Neural crest cell (in vitro differentiated cells): ENCODE measurements around the gene KLHL35. TPM values are rescaled to one million over a fixed set of nuclear protein-coding genes. Genes with fewer than 3 reads are reported as not detected.
"Not testable (repeated sequence)": the region's sequence is repeated elsewhere in the genome, so short reads cannot be mapped to it uniquely, and the experiment has no call there.

Experiments used
- DNase-seq: peaks from one replicate; pipeline ENCODE4 v3.0.0; 2021; ENCODE audit warnings: low read depth, mixed read lengths, low spot score
- H3K27ac Mint-ChIP-seq: one replicate; pipeline ENCODE4 v1.8.0; 2021; ENCODE audit warnings: mild to moderate bottlenecking, mixed read lengths; ENCODE audit not compliant: unreplicated experiment
- H3K27me3 Mint-ChIP-seq: 2 replicates; pipeline ENCODE4 v1.8.0; 2021; ENCODE audit warnings: low read depth, mild to moderate bottlenecking, mixed read lengths
- H3K36me3 Mint-ChIP-seq: 2 replicates; pipeline ENCODE4 v1.8.0; 2021; ENCODE audit warnings: low read depth, mild to moderate bottlenecking, mixed read lengths
- H3K4me1 Mint-ChIP-seq: 2 replicates; pipeline ENCODE4 v1.8.0; 2021; ENCODE audit warnings: mixed read lengths
- H3K4me3 Mint-ChIP-seq: one replicate; pipeline ENCODE4 v1.8.0; 2021; ENCODE audit warnings: mild to moderate bottlenecking, mixed read lengths
- H3K9me3 Mint-ChIP-seq: 2 replicates; pipeline ENCODE4 v1.8.0; 2021; ENCODE audit warnings: mixed read lengths
- total RNA-seq: library from RNA; stranded (reverse); gene quantifications from 2 replicates; pipeline ENCODE4 v1.2.1, GENCODE V29; 2021
- TF ChIP-seq, protein P1 (sequence below): fragments of 200-600 bp; sonication (generic); conservative IDR thresholded peaks from 2 replicates; pipeline ENCODE4 v1.5.0; 2021; ENCODE audit warnings: antibody characterized with exemption, mild to moderate bottlenecking

KLHL35 gene
- total RNA-seq, 1 donor from 2014 or later, result 11.6 TPM

DNA sequence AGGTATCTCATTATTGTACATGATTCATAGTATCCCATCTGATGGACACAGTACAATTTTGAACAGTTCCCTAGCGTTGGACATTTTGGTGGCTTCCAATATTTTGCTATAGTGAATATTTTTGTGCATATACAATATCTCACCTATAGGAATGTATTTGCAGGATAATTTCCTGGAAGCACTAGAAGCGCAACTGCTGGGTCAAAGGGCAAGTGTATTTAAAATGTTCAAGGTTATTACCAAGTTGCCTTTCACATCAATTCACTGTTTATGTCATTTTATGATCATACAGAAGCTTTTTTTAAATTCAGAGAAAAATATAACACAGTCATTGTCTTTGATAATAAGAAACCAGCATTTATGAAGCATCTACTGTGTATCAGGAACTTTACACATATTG lies 52.8 kb downstream of the KLHL35 start:
- H3K9me3 Mint-ChIP-seq, result no peaks in the 10 kb centered on the region
- no peaks in the 10 kb centered on the region for H3K36me3 Mint-ChIP-seq
- TF ChIP-seq, protein P1, sequence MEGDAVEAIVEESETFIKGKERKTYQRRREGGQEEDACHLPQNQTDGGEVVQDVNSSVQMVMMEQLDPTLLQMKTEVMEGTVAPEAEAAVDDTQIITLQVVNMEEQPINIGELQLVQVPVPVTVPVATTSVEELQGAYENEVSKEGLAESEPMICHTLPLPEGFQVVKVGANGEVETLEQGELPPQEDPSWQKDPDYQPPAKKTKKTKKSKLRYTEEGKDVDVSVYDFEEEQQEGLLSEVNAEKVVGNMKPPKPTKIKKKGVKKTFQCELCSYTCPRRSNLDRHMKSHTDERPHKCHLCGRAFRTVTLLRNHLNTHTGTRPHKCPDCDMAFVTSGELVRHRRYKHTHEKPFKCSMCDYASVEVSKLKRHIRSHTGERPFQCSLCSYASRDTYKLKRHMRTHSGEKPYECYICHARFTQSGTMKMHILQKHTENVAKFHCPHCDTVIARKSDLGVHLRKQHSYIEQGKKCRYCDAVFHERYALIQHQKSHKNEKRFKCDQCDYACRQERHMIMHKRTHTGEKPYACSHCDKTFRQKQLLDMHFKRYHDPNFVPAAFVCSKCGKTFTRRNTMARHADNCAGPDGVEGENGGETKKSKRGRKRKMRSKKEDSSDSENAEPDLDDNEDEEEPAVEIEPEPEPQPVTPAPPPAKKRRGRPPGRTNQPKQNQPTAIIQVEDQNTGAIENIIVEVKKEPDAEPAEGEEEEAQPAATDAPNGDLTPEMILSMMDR, result no peak
- no peaks in the 10 kb centered on the region for H3K27me3 Mint-ChIP-seq
- no peak overlapping the region for H3K4me3 Mint-ChIP-seq
- no peak overlapping the region for H3K27ac Mint-ChIP-seq
- peaks cover 9% of the 10 kb centered on the region for H3K4me1 Mint-ChIP-seq
- DNase-seq, result no peak

DNA sequence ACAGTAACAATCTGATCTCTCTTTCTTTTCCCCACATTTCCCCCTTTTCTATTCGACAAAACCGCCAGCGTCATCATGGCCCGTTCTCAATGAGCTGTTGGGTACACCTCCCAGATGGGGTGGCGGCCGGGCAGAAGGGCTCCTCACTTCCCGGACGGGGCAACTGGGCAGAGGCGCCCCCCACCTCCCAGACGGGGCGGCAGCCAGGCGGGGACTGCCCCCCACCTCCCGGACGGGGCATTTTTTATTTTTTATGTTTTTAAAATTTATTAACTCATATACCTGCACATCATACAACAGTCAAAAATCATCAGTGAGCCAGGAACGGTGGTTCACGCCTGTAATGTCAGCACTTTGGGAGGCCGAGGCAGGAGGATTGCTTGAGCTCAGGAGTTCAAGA lies 54.2 kb downstream of the KLHL35 start:
- DNase-seq, H3K9me3 Mint-ChIP-seq, H3K27ac Mint-ChIP-seq, H3K4me1 Mint-ChIP-seq, H3K4me3 Mint-ChIP-seq, H3K36me3 Mint-ChIP-seq, H3K27me3 Mint-ChIP-seq: not testable (repeated sequence)

DNA sequence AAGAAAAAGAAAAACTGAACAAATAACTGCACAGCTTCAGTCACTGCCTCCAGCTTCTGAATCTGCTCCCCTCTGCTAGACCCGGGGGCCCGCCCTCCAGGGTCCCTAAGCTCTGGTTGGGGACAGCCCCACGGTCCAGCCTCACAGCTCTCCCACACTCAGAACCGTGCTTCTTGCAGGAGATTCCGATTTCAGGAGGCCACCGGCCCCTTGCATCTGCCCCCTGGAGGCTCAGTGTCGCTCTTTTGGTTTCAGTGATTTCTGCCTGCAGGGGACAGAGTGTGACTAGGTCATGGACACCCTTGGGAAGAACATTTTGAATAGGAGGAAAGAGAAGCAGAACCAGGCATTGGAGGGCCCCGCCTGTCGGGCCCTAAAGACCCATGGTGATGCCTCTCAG lies 56.8 kb downstream of the KLHL35 start:
- H3K27ac Mint-ChIP-seq, result no peak overlapping the region
- TF ChIP-seq, protein P1, result peak; percentile 25
- no peak for DNase-seq
- no peaks in the 10 kb centered on the region for H3K4me1 Mint-ChIP-seq
- H3K27me3 Mint-ChIP-seq, result no peaks in the 10 kb centered on the region
- no peak overlapping the region for H3K4me3 Mint-ChIP-seq
- no peaks in the 10 kb centered on the region for H3K36me3 Mint-ChIP-seq
- H3K9me3 Mint-ChIP-seq, result no peaks in the 10 kb centered on the region

DNA sequence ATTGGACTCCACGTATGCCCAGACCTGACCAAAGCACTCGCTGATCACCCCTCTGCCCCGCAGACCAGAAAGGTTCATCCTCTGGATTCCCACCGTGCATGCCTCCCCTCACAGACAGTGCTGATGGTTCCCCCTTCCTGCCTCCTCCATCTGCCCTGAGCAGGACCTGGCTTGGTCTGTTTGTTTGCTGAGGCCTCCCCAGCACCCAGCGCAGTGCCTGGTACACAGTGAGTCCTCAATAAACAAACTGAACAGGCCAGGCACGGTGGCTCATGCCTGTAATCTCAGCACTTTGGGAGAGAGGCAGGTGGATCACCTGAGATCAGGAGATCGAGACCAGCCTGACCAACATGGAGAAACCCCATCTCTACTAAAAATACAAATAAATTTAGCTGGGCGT lies 57.4 kb downstream of the KLHL35 start:
- Mint-ChIP-seq H3K27ac (peak overlapping the region; percentile 40), H3K9me3 (no peaks in the 10 kb centered on the region), H3K4me3 (no peak overlapping the region), H3K36me3 (no peaks in the 10 kb centered on the region), H3K4me1 (no peaks in the 10 kb centered on the region), H3K27me3 (no peaks in the 10 kb centered on the region)
- TF ChIP-seq, protein P1, result no peak
- DNase-seq, result no peak

DNA sequence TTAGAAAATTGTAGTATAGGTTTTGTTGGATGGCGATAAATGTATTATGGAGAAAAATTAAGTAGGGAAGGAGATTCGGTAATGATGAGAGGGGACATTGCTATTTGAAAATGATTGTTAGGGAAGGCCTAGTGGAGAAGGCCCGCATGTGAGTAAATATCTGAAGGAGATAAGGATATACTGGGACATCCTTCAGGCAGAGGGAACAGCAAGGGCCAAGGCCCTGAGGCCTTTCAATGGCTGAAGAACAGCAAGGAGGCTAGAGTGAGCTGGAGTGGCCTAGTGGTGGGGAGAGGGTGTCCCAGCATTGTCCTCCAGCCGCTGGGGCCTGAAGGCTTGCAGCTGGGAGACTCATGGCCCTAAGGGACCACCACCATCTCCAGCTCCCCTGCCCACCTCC lies 58.4 kb downstream of the KLHL35 start:
- H3K27me3 Mint-ChIP-seq, result peaks cover 3% of the 10 kb centered on the region

DNA sequence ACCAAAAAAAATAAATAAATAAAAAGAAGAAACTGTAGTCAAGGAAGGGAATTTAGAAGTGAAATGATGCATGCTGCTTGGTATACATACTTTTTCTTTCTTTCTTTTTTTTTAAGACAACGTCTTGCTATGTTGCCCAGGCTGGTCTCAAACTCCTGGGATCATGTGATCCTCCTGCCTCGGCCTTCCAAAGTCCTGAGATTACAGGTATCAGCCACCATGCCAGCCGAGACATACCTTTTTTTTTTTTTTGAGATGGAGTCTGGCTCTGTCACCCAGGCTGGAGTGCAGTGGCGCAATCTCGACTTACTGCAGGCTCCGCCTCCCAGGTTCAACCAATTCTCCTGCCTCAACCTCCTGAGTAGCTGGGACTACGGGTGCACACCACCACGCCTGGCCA lies 59.8 kb downstream of the KLHL35 start:
- no peaks in the 10 kb centered on the region for H3K9me3 Mint-ChIP-seq
- no peaks in the 10 kb centered on the region for H3K36me3 Mint-ChIP-seq
- H3K4me1 Mint-ChIP-seq, result no peaks in the 10 kb centered on the region
- H3K4me3 Mint-ChIP-seq, result no peak overlapping the region
- H3K27me3 Mint-ChIP-seq, result peaks cover 3% of the 10 kb centered on the region
- TF ChIP-seq, protein P1, result no peak
- DNase-seq, result no peak
- no peak overlapping the region for H3K27ac Mint-ChIP-seq

More for the DNA sequence above, 58.4 kb downstream of the KLHL35 start:
- no peaks in the 10 kb centered on the region for H3K9me3 Mint-ChIP-seq
- no peaks in the 10 kb centered on the region for H3K36me3 Mint-ChIP-seq
- DNase-seq, result no peak
- TF ChIP-seq, protein P1, result no peak
- H3K4me3 Mint-ChIP-seq, result no peak overlapping the region
- H3K4me1 Mint-ChIP-seq, result no peaks in the 10 kb centered on the region
- H3K27ac Mint-ChIP-seq, result no peak overlapping the region

Other genes with a start within 250 kb of the KLHL35 start
- 0.19 and 0.27 TPM in 2 replicates for gene TPBGL, start 192.4 kb downstream of the KLHL35 start, total RNA-seq
- 53.8 and 56.5 TPM in 2 replicates for gene ARRB1, start 81.5 kb downstream of the KLHL35 start, total RNA-seq
- gene RPS3, start 33.7 kb downstream of the KLHL35 start, total RNA-seq, result 3,598 and 3,664 TPM in 2 replicates
- gene GDPD5, start 92.7 kb upstream of the KLHL35 start, total RNA-seq, result 13.3 and 15.4 TPM in 2 replicates
- gene SERPINH1, start 129.1 kb upstream of the KLHL35 start, total RNA-seq, result 179 and 191 TPM in 2 replicates
- 52.7 and 57.7 TPM in 2 replicates for gene MAP6, start 235.8 kb upstream of the KLHL35 start, total RNA-seq